HG03521 (cell line): ENCODE data around the gene SYT8.
"Not testable (repeated sequence)": the region's sequence is repeated elsewhere in the genome, so short reads cannot be mapped to it uniquely, and the experiment has no call there.

Source experiments
- ATAC-seq: cut with Tn5 transposase; IDR thresholded peaks from one replicate; pipeline ENCODE4 v1.9.1; 2021; ENCODE audit warnings: mild to moderate bottlenecking, moderate library complexity; ENCODE audit not compliant: unreplicated experiment

Gene SYT8, protein sequence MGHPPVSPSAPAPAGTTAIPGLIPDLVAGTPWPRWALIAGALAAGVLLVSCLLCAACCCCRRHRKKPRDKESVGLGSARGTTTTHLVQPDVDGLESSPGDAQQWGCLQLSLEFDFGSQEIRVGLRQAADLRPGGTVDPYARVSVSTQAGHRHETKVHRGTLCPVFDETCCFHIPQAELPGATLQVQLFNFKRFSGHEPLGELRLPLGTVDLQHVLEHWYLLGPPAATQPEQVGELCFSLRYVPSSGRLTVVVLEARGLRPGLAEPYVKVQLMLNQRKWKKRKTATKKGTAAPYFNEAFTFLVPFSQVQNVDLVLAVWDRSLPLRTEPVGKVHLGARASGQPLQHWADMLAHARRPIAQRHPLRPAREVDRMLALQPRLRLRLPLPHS

GRCh38 chr11:1834779-1835670, at the start of gene SYT8:
Gene SYT8, plus strand, starts transcription at chr11:1834990. Its CDS starts 116 bp downstream, at chr11:1835106.
- ATAC-seq: no peak

GRCh38 chr11:1785749-1786413, 48.9 kb upstream of the SYT8 start:
- ATAC-seq: no peak

DNA sequence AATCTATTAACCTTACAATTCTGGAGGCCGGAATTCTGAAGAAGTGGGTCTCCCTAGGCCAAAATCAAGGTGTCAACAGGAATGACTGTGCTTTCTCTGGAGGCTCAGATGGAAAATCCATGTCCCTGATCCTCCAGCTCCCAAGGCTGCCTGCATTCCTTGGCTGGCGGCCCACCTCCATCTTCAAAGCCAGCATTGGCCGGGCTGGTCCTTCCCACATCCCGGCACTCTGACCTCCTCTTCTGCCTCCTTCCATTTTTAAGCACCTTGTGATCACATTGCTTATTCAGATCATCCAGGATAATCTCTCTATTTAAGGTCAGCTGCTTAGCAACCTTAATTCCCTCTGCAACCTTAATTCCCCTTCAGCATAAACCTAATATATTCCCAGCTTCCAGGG, 48.3 kb upstream of the SYT8 start:
- ATAC-seq: no peak

GRCh38 chr11:1791912-1792311, 42.9 kb upstream of the SYT8 start:
- no peak for ATAC-seq

GRCh38 chr11:1792461-1792860, 42.3 kb upstream of the SYT8 start:
- no peak for ATAC-seq

DNA sequence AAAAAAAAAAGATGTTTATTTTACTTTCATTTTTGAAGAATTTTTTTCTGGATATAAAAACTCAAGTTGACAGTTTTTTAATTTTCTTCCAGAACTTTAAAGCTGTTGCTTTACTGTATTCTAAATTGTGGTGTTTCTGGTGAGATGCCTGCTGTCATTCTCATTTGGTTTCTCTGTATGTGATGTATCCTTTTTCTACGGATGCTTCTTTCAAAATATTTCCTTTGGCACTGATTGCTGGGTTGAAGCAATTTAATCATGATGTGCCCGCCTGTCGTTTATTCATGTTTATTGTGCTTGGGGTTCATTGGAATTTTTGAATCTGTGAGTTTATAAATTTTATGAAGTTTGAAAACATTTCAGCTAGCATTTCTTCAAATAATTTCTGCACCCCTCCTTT, 41.7 kb upstream of the SYT8 start:
- no peak for ATAC-seq

DNA sequence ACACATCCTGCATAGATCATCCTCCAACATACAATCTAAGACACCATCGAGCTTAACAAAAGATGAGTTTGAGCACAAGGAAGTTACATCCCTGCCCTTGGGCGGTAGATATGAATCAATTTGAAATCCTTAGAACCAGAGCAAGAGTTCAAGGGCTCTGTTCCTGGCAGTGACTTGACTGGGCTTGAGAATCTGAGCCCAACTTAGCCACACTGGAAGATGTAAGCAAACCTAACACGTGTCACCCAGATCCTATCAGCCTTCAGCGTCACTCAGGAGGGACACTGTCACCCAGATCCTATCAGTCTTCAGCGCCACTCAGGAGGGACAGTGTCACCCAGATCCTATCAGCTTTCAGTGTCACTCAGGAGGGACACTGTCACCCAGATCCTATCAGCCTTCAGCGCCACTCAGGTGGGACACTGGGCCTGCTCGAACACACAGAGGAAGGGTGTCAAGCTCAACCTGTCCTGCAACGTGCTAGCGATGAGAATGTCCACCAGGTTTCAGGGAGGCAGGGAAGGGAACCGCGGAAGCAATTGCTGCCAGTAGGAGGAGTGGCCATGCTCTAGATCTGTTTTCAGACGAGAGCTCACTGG, 38.3 kb upstream of the SYT8 start:
- no peak for ATAC-seq

DNA sequence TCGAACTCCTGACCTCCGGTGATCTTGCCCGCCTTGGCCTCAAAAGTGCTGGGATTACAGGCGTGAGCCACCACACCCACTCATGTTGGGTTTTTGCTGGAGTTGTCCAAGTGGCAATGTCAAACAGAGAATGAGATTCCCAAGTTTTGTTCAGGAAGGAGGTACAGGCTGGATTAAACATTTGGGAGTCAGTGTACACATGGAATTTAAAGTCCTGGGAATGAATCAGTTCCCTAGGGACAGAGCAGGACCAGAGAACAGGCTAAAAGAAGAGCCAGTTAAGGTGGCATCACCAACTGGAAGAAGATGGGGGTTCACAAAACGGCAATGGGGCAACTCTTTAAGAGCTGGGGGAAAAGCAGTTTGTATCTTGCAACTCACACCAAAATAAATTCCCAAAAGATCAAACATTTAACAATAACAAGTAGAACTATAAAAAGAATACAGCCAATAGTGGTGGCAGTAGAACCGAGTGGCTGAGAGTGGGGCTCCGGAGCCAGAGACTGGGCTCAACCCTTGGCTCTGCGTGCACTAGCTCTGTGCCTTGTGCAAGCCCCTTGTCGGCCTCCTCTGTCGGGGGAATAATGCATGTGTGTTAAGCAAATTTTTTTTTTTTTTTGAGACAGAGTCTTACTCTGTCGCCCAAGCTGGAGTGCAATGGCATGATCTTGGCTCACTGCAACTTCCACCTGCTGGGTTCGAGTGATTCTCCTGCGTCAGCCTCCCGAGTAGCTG, 37.2 kb upstream of the SYT8 start:
- ATAC-seq: no peak

- ATAC-seq: no peak
Observed at GRCh38 chr11:1803246-1803645, 31.5 kb upstream of the SYT8 start.

DNA sequence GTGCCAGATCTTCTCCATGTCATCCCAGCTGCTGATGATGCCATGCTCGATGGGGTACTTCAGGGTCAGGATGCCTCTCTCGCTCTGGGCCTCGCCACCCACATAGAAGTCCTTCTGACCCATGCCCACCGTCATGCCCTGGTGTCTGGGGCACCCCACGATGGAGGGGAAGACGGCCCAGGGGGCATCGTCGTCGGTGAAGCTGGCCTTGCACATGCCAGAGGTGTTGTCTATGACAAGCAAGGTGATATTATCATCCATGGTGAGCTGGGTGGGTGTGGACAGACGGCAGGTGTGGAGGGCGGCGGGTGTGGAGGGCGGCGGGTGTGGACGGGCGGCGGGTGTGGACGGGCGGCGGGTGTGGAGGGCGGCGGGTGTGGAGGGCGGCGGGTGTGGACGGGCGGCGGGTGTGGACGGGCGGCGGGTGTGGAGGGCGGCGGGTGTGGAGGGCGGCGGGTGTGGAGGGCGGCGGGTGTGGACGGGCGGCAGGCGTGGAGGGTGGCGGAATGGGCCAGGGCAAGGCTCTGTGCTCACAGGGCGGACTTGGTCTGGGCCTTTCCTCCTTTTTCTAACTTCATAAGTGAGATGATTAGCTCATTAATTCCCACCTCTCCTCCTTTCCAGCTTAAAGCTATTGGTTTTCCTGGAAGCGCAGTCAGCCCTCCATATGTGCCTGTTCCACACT, 30.8 kb upstream of the SYT8 start:
- ATAC-seq: not testable (repeated sequence)

- no peak for ATAC-seq
Observed at GRCh38 chr11:1805525-1805924, 29.3 kb upstream of the SYT8 start.

DNA sequence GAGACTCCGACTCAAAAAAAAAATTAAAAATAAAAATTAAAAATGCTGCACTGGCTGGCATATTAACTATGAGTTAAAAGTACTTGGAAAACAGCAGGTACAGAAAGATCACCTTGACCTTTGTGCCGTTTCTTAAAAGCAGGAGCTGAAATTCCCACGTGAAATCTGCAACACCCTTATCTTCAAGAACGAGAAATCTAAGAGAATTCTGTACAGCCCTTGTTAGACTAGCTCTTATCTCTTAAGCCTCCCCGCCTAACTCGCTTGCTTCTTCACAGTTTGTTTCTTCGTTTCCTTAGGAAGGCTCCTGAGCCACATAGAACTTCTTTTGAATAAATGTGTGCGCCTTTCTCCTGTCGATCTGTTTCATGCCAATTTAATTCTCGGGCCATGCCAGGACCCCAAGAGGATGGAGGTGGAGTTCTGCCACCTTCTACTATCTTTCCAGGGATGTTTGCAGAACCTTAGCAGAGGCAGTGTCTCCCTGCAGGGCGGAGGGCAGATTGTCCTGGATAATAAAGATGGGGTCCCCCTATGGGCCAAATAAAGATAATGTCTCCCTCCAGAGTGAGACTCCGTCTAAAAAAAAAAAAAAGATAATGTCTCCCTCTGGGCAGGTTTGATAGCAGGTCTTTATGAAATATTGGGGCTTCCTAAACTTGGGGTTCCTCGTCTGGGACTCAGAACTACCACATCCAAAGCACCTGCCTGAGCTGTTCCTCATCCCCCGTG, 27.4 kb upstream of the SYT8 start:
- no peak for ATAC-seq

GRCh38 chr11:1810761-1811160, 24.0 kb upstream of the SYT8 start:
- no peak for ATAC-seq

DNA sequence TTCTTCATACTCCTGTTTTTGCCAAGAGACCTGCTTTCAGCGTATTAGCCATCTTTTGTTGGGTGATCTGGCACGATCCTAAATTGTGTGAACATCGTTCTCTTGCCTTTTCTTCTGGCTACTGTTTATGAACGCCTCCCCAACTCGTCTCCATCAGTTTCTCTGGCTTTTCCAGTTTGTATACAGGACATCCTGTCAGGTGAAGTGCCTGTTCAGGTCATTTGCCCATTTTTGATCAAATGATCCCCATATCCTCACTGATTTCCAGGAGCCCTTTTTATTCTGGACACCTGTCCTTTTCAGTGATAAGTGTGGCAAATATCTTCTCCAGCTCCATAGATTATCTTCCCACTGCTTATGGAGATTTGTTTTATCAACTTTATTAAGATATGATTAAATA, 22.5 kb upstream of the SYT8 start:
- ATAC-seq: no peak

DNA sequence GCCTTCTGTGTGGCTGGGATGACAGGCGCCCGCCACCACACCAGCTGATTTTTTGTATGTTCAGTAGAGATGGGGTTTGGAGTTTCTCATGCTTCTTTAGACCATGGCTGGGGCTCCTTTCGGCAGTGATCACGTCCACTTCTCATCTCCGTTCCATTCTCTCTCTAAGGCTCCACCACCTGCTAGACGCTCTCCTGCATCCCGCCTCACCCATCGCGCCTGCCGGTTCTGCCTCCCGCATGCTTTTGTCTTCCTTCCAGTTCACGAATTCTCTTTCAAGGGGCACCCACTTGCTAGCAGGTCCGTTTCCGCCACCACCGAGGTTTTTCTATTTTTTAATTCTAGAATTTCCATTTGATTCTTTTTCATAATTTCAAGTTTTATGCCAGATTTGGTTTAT, 22.0 kb upstream of the SYT8 start:
- ATAC-seq: no peak

DNA sequence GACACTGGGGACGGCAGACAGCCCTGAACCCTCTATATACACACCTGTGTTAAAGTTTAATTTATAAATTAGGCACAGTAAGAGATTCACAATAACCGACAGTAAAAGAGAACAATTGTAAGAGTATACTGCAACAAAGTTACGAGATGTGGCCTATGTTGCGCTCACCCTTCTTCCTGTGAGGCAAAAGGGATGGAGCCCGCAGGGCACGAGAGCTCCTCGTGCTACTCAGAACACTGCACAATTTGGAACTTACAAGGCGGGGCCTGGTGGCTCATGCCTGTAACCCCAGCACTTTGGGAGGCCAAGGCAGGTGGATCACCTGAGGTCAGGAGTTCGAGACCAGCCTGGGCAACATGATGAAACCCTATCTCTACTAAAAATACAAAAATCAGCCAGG, 21.4 kb upstream of the SYT8 start:
- ATAC-seq: not testable (repeated sequence)

- ATAC-seq: no peak
Observed at GRCh38 chr11:1814691-1815090, 20.1 kb upstream of the SYT8 start.

GRCh38 chr11:1815311-1815710, 19.5 kb upstream of the SYT8 start:
- ATAC-seq: no peak

- ATAC-seq: no peak
Observed at GRCh38 chr11:1815751-1816150, 19.0 kb upstream of the SYT8 start.
